ENCODE results near the gene LCN12.

- TF ChIP-seq, protein P1, sequence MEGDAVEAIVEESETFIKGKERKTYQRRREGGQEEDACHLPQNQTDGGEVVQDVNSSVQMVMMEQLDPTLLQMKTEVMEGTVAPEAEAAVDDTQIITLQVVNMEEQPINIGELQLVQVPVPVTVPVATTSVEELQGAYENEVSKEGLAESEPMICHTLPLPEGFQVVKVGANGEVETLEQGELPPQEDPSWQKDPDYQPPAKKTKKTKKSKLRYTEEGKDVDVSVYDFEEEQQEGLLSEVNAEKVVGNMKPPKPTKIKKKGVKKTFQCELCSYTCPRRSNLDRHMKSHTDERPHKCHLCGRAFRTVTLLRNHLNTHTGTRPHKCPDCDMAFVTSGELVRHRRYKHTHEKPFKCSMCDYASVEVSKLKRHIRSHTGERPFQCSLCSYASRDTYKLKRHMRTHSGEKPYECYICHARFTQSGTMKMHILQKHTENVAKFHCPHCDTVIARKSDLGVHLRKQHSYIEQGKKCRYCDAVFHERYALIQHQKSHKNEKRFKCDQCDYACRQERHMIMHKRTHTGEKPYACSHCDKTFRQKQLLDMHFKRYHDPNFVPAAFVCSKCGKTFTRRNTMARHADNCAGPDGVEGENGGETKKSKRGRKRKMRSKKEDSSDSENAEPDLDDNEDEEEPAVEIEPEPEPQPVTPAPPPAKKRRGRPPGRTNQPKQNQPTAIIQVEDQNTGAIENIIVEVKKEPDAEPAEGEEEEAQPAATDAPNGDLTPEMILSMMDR (IDR thresholded peaks at IDR 0.05; ENCODE audit: insufficient read depth, low read length, poor library complexity, severe bottlenecking), result no peak
- TF ChIP-seq EZH2phosphoT487 (conservative IDR thresholded peaks at IDR 0.05; ENCODE audit: low read length), result no peak
Measured at GRCh38 chr9:136962163-136962562, 10.1 kb downstream of the LCN12 start.

Measured in SU-DHL-6 (cell line).